ENCODE results near the gene ZNF382. TPM values are rescaled to one million over a fixed set of nuclear protein-coding genes. Genes with fewer than 3 reads are reported as not detected.

Gene ZNF382
- total RNA-seq, 4 donors from 2014 or later: 17.1 to 25.7 (median 19.6) TPM

- no peaks in the 10 kb centered on the region for H3K27me3 ChIP-seq
- H3K4me3 ChIP-seq: peak overlapping the region; percentile 66 to 84 (median 74)
- peaks cover 12 to 25% (median 17%) of the 10 kb centered on the region in 4 donors for H3K4me1 ChIP-seq
- peaks cover under 1 to 20% (median 11%) of the 10 kb centered on the region in 4 donors for H3K36me3 ChIP-seq
- TF ChIP-seq POLR2AphosphoS5 (IDR thresholded peaks at IDR 0.05) (no peak), CTCF (IDR thresholded peaks at IDR 0.05) (no peak), EP300 (IDR thresholded peaks at IDR 0.05) (no peak), POLR2A (IDR thresholded peaks at IDR 0.05; ENCODE audit: low read depth) (no peak)
- 0% methylated on average over 10 of the region's 21 CpGs for WGBS
- intact Hi-C loops (cut with DNase I): no loop called here
- peaks cover 0 to 5% (median 0%) of the 10 kb centered on the region in 4 donors for H3K9me3 ChIP-seq
- DNase-seq (ENCODE audit: extremely low spot score): no peak
- H3K27ac ChIP-seq (replicated peaks in 1 of 4): peak overlapping the region; percentile 80 to 87 (median 83)
Measured at GRCh38 chr19:36604656-36605100, 435 bp upstream of the ZNF382 start.

- intact Hi-C loops (cut with DNase I): no loop called here
- Histone ChIP-seq H3K27ac (replicated peaks in 1 of 4) (peak overlapping the region; percentile 80 to 87 (median 83)), H3K27me3 (no peaks in the 10 kb centered on the region), H3K4me3 (peak overlapping the region; percentile 66 to 84 (median 74)), H3K36me3 (peaks cover 13 to 33% (median 24%) of the 10 kb centered on the region in 4 donors), H3K4me1 (peaks cover 12 to 25% (median 17%) of the 10 kb centered on the region in 4 donors), H3K9me3 (peaks cover 0 to 8% (median 2%) of the 10 kb centered on the region in 4 donors)
- TF ChIP-seq POLR2AphosphoS5 (IDR thresholded peaks at IDR 0.05) (no peak), EP300 (IDR thresholded peaks at IDR 0.05) (no peak), POLR2A (IDR thresholded peaks at IDR 0.05; ENCODE audit: low read depth) (no peak), CTCF (IDR thresholded peaks at IDR 0.05) (no peak)
- WGBS: 0% methylated on average over 1 of the region's 1 CpG
- no peak for DNase-seq (ENCODE audit: extremely low spot score)
Measured at GRCh38 chr19:36605877-36606478, 865 bp downstream of the ZNF382 start.

- Histone ChIP-seq H3K4me1 (no peaks in the 10 kb centered on the region), H3K27ac (replicated peaks in 1 of 4) (no peak overlapping the region), H3K27me3 (no peaks in the 10 kb centered on the region), H3K9me3 (peaks cover 22 to 100% (median 100%) of the 10 kb centered on the region in 4 donors), H3K36me3 (peaks cover 31 to 85% (median 49%) of the 10 kb centered on the region in 4 donors), H3K4me3 (no peak overlapping the region)
- intact Hi-C loops (cut with DNase I): no loop called here
- TF ChIP-seq CTCF (IDR thresholded peaks at IDR 0.05) (no peak), POLR2AphosphoS5 (IDR thresholded peaks at IDR 0.05) (no peak), EP300 (IDR thresholded peaks at IDR 0.05) (no peak), POLR2A (IDR thresholded peaks at IDR 0.05; ENCODE audit: low read depth) (no peak)
- 96% methylated on average over 5 of the region's 5 CpGs for WGBS
- DNase-seq (ENCODE audit: extremely low spot score): no peak
Measured at GRCh38 chr19:36627057-36627456, 21.9 kb downstream of the ZNF382 start.

GRCh38 chr19:36635342-36635741 is 30.2 kb downstream of the ZNF382 start:
- TF ChIP-seq POLR2AphosphoS5 (IDR thresholded peaks at IDR 0.05): no peak
- TF ChIP-seq POLR2A (IDR thresholded peaks at IDR 0.05; ENCODE audit: low read depth): no peak
- no peak for TF ChIP-seq CTCF (IDR thresholded peaks at IDR 0.05)
- TF ChIP-seq EP300 (IDR thresholded peaks at IDR 0.05): no peak
- 98% methylated on average over 2 of the region's 2 CpGs for WGBS
- intact Hi-C loops (cut with DNase I): no loop called here
- Histone ChIP-seq H3K4me3 (no peak overlapping the region), H3K9me3 (peaks cover 27 to 100% (median 100%) of the 10 kb centered on the region in 4 donors), H3K27me3 (no peaks in the 10 kb centered on the region), H3K27ac (replicated peaks in 1 of 4) (no peak overlapping the region), H3K36me3 (peaks cover 19 to 67% (median 34%) of the 10 kb centered on the region in 4 donors), H3K4me1 (no peaks in the 10 kb centered on the region)
- no peak for DNase-seq (ENCODE audit: extremely low spot score)

Measured in esophagus muscularis mucosa (tissue), 4 donors.